Endothelial cell of umbilical vein (primary cell): ENCODE measurements around the gene APOD. TPM values are rescaled to one million over a fixed set of nuclear protein-coding genes. Genes with fewer than 3 reads are reported as not detected.

ENCODE experiments used
- BruUV-seq: library from RNA; stranded (reverse); fragments of 400-500 nt; replicated peaks from 2 replicates; lab custom pipeline; 2021; lab: Mats Ljungman, UMichigan
- CTCF ChIA-PET: fragments of 300-600, 350-600 bp; sonication (Branson Sonifier 250); formaldehyde crosslinking; loops from one replicate; lab custom pipeline; 2021; ENCODE audit warnings: antibody characterized with exemption, inconsistent platforms; lab: Charles Lee
- POLR2A ChIA-PET: fragments of 300-600, 350-600 bp; sonication (Branson Sonifier 250); formaldehyde crosslinking; loops from one replicate; lab custom pipeline; 2021; ENCODE audit warnings: antibody characterized with exemption, inconsistent platforms; lab: Charles Lee
- DNase-seq: peaks from one replicate; pipeline ENCODE4 v3.0.0-alpha.2; 2011; ENCODE audit warnings: low read depth, low spot score
- FAIRE-seq: peaks from 2 replicates; lab custom pipeline; 2011; peaks lifted over from hg19 to GRCh38; lab: Jason Lieb, UNC
- H2AFZ ChIP-seq: 2 replicates; pipeline ENCODE4 v1.6.0; 2012; ENCODE audit warnings: low read depth, low read length, control low read depth, inconsistent platforms
- H3K27ac ChIP-seq: 2 replicates; pipeline ENCODE4 v1.5.1; 2011; ENCODE audit warnings: low read depth, mild to moderate bottlenecking, control low read depth, low read length, moderate library complexity; ENCODE audit not compliant: insufficient read depth
- H3K27me3 ChIP-seq, 2 experiments: 2 replicates each; pipeline versions ENCODE4 v1.6.0 to v1.6.1; 2011; ENCODE audit warnings: low read length in 2 of 2, mixed read lengths in 1 of 2; ENCODE audit not compliant: control insufficient read depth in 2 of 2, insufficient read depth in 2 of 2
- H3K36me3 ChIP-seq, 2 experiments: 2 replicates in 1 of 2; 3 replicates in 1 of 2; pipeline ENCODE4 v1.5.1; 2011; ENCODE audit warnings: low read length in 2 of 2, mild to moderate bottlenecking in 1 of 2, moderate library complexity in 1 of 2; ENCODE audit not compliant: control insufficient read depth in 2 of 2, insufficient read depth in 2 of 2; ENCODE audit errors: extremely low read depth in 1 of 2
- H3K4me1 ChIP-seq: 3 replicates; pipeline ENCODE4 v1.5.1; 2011; ENCODE audit warnings: mild to moderate bottlenecking, low read length; ENCODE audit not compliant: control insufficient read depth, insufficient read depth; ENCODE audit errors: extremely low read depth
- H3K4me2 ChIP-seq: 2 replicates; pipeline ENCODE4 v1.6.1; 2011; ENCODE audit warnings: low read length, control low read depth, mixed read lengths; ENCODE audit not compliant: insufficient read depth
- H3K4me3 ChIP-seq, 3 experiments: fragments of 200-600 bp in 1 of 3; sonication (generic), shearing (Covaris generic) in 1 of 3; replicated peaks in 1 of 3; 2 replicates each; pipeline ENCODE4 v1.5.1; 2011 to 2016; ENCODE audit warnings: control low read depth in 3 of 3, low read length in 3 of 3, mild to moderate bottlenecking in 2 of 3, inconsistent platforms in 1 of 3, low read depth in 1 of 3, moderate library complexity in 1 of 3; ENCODE audit not compliant: insufficient read depth in 1 of 3
- H3K79me2 ChIP-seq: 2 replicates; pipeline ENCODE4 v1.6.0; 2012; ENCODE audit warnings: low read length, inconsistent platforms; ENCODE audit not compliant: control insufficient read depth, insufficient read depth
- H3K9ac ChIP-seq: replicated peaks from 2 replicates; pipeline ENCODE3; 2011; ENCODE audit warnings: low read length, control low read depth; ENCODE audit not compliant: insufficient read depth; ENCODE audit errors: extremely low read depth
- H3K9me1 ChIP-seq: replicated peaks from 3 replicates; pipeline ENCODE4 v1.6.0; 2011; ENCODE audit warnings: mild to moderate bottlenecking, low read length; ENCODE audit not compliant: control insufficient read depth, insufficient read depth; ENCODE audit errors: extremely low read depth
- H3K9me3 ChIP-seq: replicated peaks from 2 replicates; pipeline ENCODE4 v1.5.1; 2012; ENCODE audit warnings: low read length, inconsistent platforms; ENCODE audit not compliant: control insufficient read depth, insufficient read depth
- H4K20me1 ChIP-seq: replicated peaks from 2 replicates; pipeline ENCODE3; 2011; ENCODE audit warnings: mild to moderate bottlenecking, low read length; ENCODE audit not compliant: control insufficient read depth, insufficient read depth; ENCODE audit errors: extremely low read depth
- CTCF ChIP-seq, 2 donors: IDR thresholded peaks; 1 replicate in 1 of 2; 2 replicates in 1 of 2; pipeline ENCODE4 v1.5.1; 2011; ENCODE audit warnings: low read length in 2 of 2, mild to moderate bottlenecking in 2 of 2, moderate library complexity in 2 of 2, control low read depth in 1 of 2, inconsistent platforms in 1 of 2, low read depth in 1 of 2; ENCODE audit not compliant: insufficient read depth in 1 of 2; ENCODE audit errors: extremely low read depth in 1 of 2
- EZH2 ChIP-seq: IDR thresholded peaks from 2 replicates; pipeline ENCODE4 v1.6.1; 2012; ENCODE audit warnings: borderline replicate concordance, low read depth, mild to moderate bottlenecking, moderate library complexity, low read length, inconsistent platforms; ENCODE audit not compliant: severe bottlenecking
- FOS ChIP-seq: IDR thresholded peaks from 2 replicates; pipeline ENCODE4 v1.6.1; 2011; ENCODE audit warnings: mild to moderate bottlenecking, low read length, moderate library complexity, borderline replicate concordance; ENCODE audit not compliant: insufficient read depth
- GATA2 ChIP-seq: IDR thresholded peaks from 2 replicates; pipeline ENCODE4 v1.7.0; 2011; ENCODE audit warnings: low read depth, mild to moderate bottlenecking, moderate library complexity, mixed read lengths, low read length; ENCODE audit not compliant: insufficient read length, insufficient read depth
- JUN ChIP-seq: IDR thresholded peaks from 2 replicates; pipeline ENCODE4 v1.6.1; 2011; ENCODE audit warnings: borderline replicate concordance, low read depth; ENCODE audit not compliant: insufficient read length, insufficient read depth
- MAX ChIP-seq: IDR thresholded peaks from 2 replicates; pipeline ENCODE4 v1.6.1; 2011; ENCODE audit not compliant: insufficient read depth, insufficient read length
- MYC ChIP-seq: IDR thresholded peaks from one replicate; pipeline ENCODE4 v1.6.1; 2011; ENCODE audit warnings: mild to moderate bottlenecking, low read depth, low read length
- POLR2A ChIP-seq: IDR thresholded peaks from 2 replicates; pipeline ENCODE4 v1.6.1; 2012; ENCODE audit warnings: low read depth, mild to moderate bottlenecking, control low read depth, low read length
- POLR2AphosphoS5 ChIP-seq: IDR thresholded peaks from 2 replicates; pipeline ENCODE4 v1.6.1; 2012; ENCODE audit warnings: low read depth, mild to moderate bottlenecking, control low read depth, low read length, moderate library complexity; ENCODE audit not compliant: insufficient read depth
- dilution Hi-C: fragments of 300-500 bp; cut with MboI; formaldehyde crosslinking; loops from one replicate; pipeline ENCODE4 v1.15.0; 2019; ENCODE audit warnings: low sequenced_read_pairs; ENCODE audit not compliant: extremely low pct_ligation_motif_present
- intact Hi-C: fragments of 100-400 bp; cut with micrococcal nuclease; formaldehyde crosslinking; loops from one replicate; pipeline ENCODE4 v1.10.0; 2022
- polyA plus RNA-seq, 4 experiments: library from polyadenylated mRNA; depleted of rRNA in 3 of 4; stranded (reverse) in 3 of 4; unstranded in 1 of 4; fragments of >200 nt; gene quantifications; 2 replicates each; pipeline versions ENCODE4 v1.2.1 to v1.2.3, GENCODE V29; 2011 to 2012; ENCODE audit warnings: missing spikeins in 1 of 4
- total RNA-seq: library from RNA; stranded (reverse); gene quantifications from 2 replicates; pipeline ENCODE4 v1.2.3, GENCODE V29; 2021

The APOD gene
- total and polyA plus RNA-seq, 2 donors (not counting 3 experiments of a cell fraction or from before 2014, with no cell fraction given): 2.2 to 2.9 TPM

GRCh38 chr3:195595785-195596531 lies 12.2 kb upstream of the APOD start:
- FAIRE-seq (no peak), DNase-seq (no peak)
- CTCF ChIA-PET: no interaction called here
- TF ChIP-seq FOS (no peak), CTCF (IDR thresholded peaks at IDR 0.05; ENCODE audit: extremely low read depth in 1 of 2, insufficient read depth in 1 of 2, low read depth in 1 of 2, low read length in 2 of 2) (no peak), POLR2AphosphoS5 (no peak), GATA2 (no peak), EZH2 (no peak), MAX (no peak), POLR2A (no peak), JUN (no peak), MYC (no peak)
- H3K27me3 ChIP-seq: peaks cover 0 to 8% of the 10 kb centered on the region in 2 experiments
- no TSS peak for BruUV-seq
- intact Hi-C loops: no loop called here
- H2AFZ ChIP-seq: no peak overlapping the region
- POLR2A ChIA-PET: no interaction called here
- no peaks in the 10 kb centered on the region for H3K36me3 ChIP-seq
- H3K4me1 ChIP-seq: no peaks in the 10 kb centered on the region
- H3K9ac ChIP-seq: no peak overlapping the region
- H4K20me1 ChIP-seq: no peaks in the 10 kb centered on the region
- no peak overlapping the region for H3K27ac ChIP-seq
- no peak overlapping the region for H3K4me3 ChIP-seq
- dilution Hi-C loops: no loop called here
- H3K9me3 ChIP-seq: no peaks in the 10 kb centered on the region
- no peak overlapping the region for H3K4me2 ChIP-seq
- no peaks in the 10 kb centered on the region for H3K9me1 ChIP-seq
- H3K79me2 ChIP-seq: no peaks in the 10 kb centered on the region
